DND-41 (cell line): ENCODE results near the gene ANXA10.

Experiments
- ATAC-seq: fragments of 200-7000 bp; cut with Tn5 transposase; 3 replicates; pipeline ENCODE4 v1.9.1; 2021; ENCODE audit warnings: low read depth; ENCODE audit not compliant: insufficient read depth
- DNase-seq: peaks from one replicate; pipeline ENCODE4 v3.0.0-alpha.2; 2020
- H2AFZ ChIP-seq: 2 replicates; pipeline ENCODE4 v1.6.0; 2012; ENCODE audit warnings: low read depth, low read length
- H3K27ac ChIP-seq: 2 replicates; pipeline ENCODE4 v1.5.1; 2012; ENCODE audit warnings: low read length, inconsistent platforms
- H3K27me3 ChIP-seq: fragments of 200-600 bp; sonication (generic); 2 replicates; pipeline ENCODE4 v1.6.0; 2012; ENCODE audit warnings: low read length, mild to moderate bottlenecking, inconsistent platforms; ENCODE audit not compliant: insufficient read depth, poor library complexity
- H3K36me3 ChIP-seq: 2 replicates; pipeline ENCODE4 v1.5.1; 2012; ENCODE audit warnings: low read length, inconsistent platforms; ENCODE audit not compliant: insufficient read depth
- H3K4me1 ChIP-seq: 2 replicates; pipeline ENCODE4 v1.5.1; 2012; ENCODE audit warnings: mild to moderate bottlenecking, low read length; ENCODE audit not compliant: insufficient read depth
- H3K4me2 ChIP-seq: 2 replicates; pipeline ENCODE4 v1.6.0; 2012; ENCODE audit warnings: mild to moderate bottlenecking, moderate library complexity, low read length, inconsistent platforms; ENCODE audit not compliant: insufficient read depth
- H3K4me3 ChIP-seq, 2 experiments: fragments of 200-600 bp in 1 of 2; shearing (Covaris generic) in 1 of 2; 2 replicates each; pipeline ENCODE4 v1.5.1; 2012 to 2016; ENCODE audit warnings: inconsistent platforms in 2 of 2, low read length in 2 of 2, mild to moderate bottlenecking in 2 of 2, low read depth in 1 of 2, moderate library complexity in 1 of 2
- H3K79me2 ChIP-seq: 2 replicates; pipeline ENCODE4 v1.6.0; 2012; ENCODE audit warnings: low read length, inconsistent platforms; ENCODE audit not compliant: insufficient read depth
- H3K9ac ChIP-seq: 2 replicates; pipeline ENCODE4 v1.6.0; 2012; ENCODE audit warnings: low read depth, mild to moderate bottlenecking, inconsistent platforms, low read length, moderate library complexity
- H3K9me3 ChIP-seq: 2 replicates; pipeline ENCODE4 v1.5.1; 2012; ENCODE audit warnings: low read length, moderate library complexity, mild to moderate bottlenecking, inconsistent platforms; ENCODE audit not compliant: insufficient read depth, severe bottlenecking
- H4K20me1 ChIP-seq: 2 replicates; pipeline ENCODE4 v1.6.0; 2012; ENCODE audit warnings: low read length; ENCODE audit not compliant: insufficient read depth
- CTCF ChIP-seq: IDR thresholded peaks from 2 replicates; pipeline ENCODE4 v1.5.1; 2012; ENCODE audit warnings: borderline replicate concordance, low read length, moderate library complexity, mild to moderate bottlenecking; ENCODE audit not compliant: poor library complexity, severe bottlenecking; ENCODE audit errors: extremely low read depth
- EZH2 ChIP-seq: IDR thresholded peaks from 3 replicates; pipeline ENCODE4 v1.6.1; 2012; ENCODE audit warnings: borderline replicate concordance, low read depth, mild to moderate bottlenecking, moderate library complexity, low read length, inconsistent platforms; ENCODE audit not compliant: severe bottlenecking

ANXA10 gene

DNA sequence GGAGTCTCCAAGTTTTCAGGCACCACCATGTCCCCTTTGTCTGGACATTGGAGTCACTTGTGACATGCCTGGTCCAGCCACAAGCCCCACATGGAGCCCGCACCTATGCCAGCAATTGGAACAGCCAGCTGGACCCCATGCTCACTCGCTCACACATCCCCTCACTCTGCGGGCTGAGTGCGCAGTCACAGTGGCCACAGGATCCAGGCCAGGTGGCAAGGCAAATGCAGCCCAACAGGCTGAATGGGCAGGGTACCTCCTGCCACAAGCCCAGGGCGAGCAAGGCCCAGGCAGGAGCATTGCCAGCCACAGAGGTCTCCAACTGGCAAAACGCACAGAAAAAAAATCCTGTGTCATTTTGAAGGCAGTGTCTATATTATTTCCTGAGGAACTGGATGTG lies 82.0 kb downstream of the ANXA10 start:
- ATAC-seq, result no peak
- DNase-seq, result no peak
- Histone ChIP-seq H3K4me1 (no peaks in the 10 kb centered on the region), H3K4me2 (no peak overlapping the region), H3K9me3 (no peaks in the 10 kb centered on the region), H3K27me3 (no peaks in the 10 kb centered on the region), H3K9ac (no peak overlapping the region), H3K79me2 (no peaks in the 10 kb centered on the region), H3K27ac (no peak overlapping the region), H2AFZ (no peak overlapping the region), H3K36me3 (no peaks in the 10 kb centered on the region), H3K4me3 (no peak overlapping the region), H4K20me1 (no peaks in the 10 kb centered on the region)
- TF ChIP-seq EZH2 (no peak), CTCF (no peak)

GRCh38 chr4:168177546-168178149 lies 85.3 kb downstream of the ANXA10 start:
- H3K27me3 ChIP-seq, result no peaks in the 10 kb centered on the region
- ATAC-seq (no peak), DNase-seq (no peak)

DNA sequence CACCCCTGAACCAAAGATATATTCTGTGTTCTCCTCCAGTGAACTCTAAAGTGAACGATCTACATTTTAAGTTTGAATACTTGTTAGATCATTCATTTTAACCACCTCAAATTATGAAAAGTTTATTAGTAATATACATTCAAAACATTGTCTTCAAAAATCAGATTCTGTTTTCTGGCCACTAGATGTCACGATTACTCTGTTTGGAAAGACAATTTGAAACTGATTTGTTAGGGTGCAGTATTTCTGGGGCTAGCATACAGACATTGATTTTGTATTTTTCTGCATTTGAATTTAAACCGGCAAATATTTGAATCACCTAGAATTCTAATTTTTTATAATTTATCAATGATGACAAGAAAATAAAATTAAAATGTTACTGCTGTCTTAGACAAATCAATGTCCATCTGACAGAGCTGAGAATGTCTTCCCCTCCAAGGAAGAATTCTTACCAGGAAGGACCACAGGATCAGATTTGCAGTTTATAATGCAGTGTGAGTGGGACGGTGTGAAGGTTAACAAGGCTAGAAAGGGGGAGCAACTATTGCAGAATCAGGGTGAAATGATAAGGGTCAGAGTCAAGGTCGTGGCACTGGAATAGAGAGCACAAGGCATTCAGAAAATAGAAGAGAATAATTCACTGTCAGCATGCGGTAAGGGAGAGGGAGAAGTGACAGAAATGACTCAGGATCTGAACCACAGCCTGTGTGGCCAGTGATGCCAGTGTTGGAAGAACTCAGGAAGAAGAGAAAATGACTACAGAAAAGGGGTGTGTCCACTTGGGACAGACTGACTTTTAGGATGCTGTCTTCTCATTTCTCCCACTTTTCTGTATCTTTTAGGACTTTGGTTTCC lies 91.6 kb downstream of the ANXA10 start:
- Histone ChIP-seq H3K36me3 (no peaks in the 10 kb centered on the region), H3K79me2 (no peaks in the 10 kb centered on the region), H4K20me1 (no peaks in the 10 kb centered on the region), H3K4me3 (no peak overlapping the region), H3K4me2 (no peak overlapping the region), H3K27me3 (no peaks in the 10 kb centered on the region), H2AFZ (no peak overlapping the region), H3K9ac (no peak overlapping the region), H3K27ac (no peak overlapping the region), H3K4me1 (no peaks in the 10 kb centered on the region), H3K9me3 (no peaks in the 10 kb centered on the region)
- DNase-seq, result no peak
- TF ChIP-seq EZH2 (no peak), CTCF (peak; percentile 67)
- ATAC-seq, result no peak

More at GRCh38 chr4:168177546-168178149, 85.3 kb downstream of the ANXA10 start:
- H3K36me3 ChIP-seq, result no peaks in the 10 kb centered on the region
- H3K9me3 ChIP-seq, result no peaks in the 10 kb centered on the region
- H3K27ac ChIP-seq, result no peak overlapping the region
- H3K9ac ChIP-seq, result no peak overlapping the region
- H4K20me1 ChIP-seq, result no peaks in the 10 kb centered on the region
- no peak overlapping the region for H3K4me3 ChIP-seq
- TF ChIP-seq CTCF (no peak), EZH2 (no peak)
- no peaks in the 10 kb centered on the region for H3K79me2 ChIP-seq
- no peaks in the 10 kb centered on the region for H3K4me1 ChIP-seq
- H2AFZ ChIP-seq, result no peak overlapping the region
- H3K4me2 ChIP-seq, result no peak overlapping the region
